SU-DHL-6 (cell line): Measurements from ENCODE around the gene LGALS9.

Experiments used
- H2AFZ ChIP-seq: fragments of 200-600 bp; sonication (generic); 2 replicates; pipeline ENCODE4 v1.6.1; 2014; ENCODE audit warnings: low read depth, mild to moderate bottlenecking, moderate library complexity, mixed read lengths, antibody characterized with exemption, low read length; ENCODE audit not compliant: severe bottlenecking
- H3F3A ChIP-seq: fragments of 200-600 bp; shearing (Covaris generic); 2 replicates; pipeline ENCODE4 v1.6.0; 2016; ENCODE audit warnings: antibody characterized with exemption, mild to moderate bottlenecking; ENCODE audit not compliant: insufficient read depth
- H3K27ac ChIP-seq: fragments of 200-600 bp; sonication (generic); 2 replicates; pipeline ENCODE4 v1.5.1; 2016; ENCODE audit warnings: low read depth, mild to moderate bottlenecking, low read length, moderate library complexity, mixed read lengths
- H3K27me3 ChIP-seq: fragments of 200-600 bp; sonication (generic), shearing (Covaris generic); 2 replicates; pipeline ENCODE4 v1.6.0; 2014; ENCODE audit warnings: mild to moderate bottlenecking, low read length
- H3K36me3 ChIP-seq: fragments of 200-600 bp; sonication (generic); 2 replicates; pipeline ENCODE4 v1.6.1; 2014; ENCODE audit warnings: mild to moderate bottlenecking, low read length, mixed read lengths
- H3K4me2 ChIP-seq: fragments of 300-600, 200-600 bp; shearing (Covaris generic), sonication (generic); 2 replicates; pipeline ENCODE4 v1.6.0; 2014; ENCODE audit warnings: low read length, low read depth, mild to moderate bottlenecking; ENCODE audit not compliant: poor library complexity, severe bottlenecking
- H3K4me3 ChIP-seq: fragments of 200-600 bp; sonication (generic); 2 replicates; pipeline ENCODE4 v1.5.1; 2014; ENCODE audit warnings: antibody characterized with exemption, low read length, mild to moderate bottlenecking, mixed read lengths; ENCODE audit not compliant: insufficient read depth, poor library complexity, severe bottlenecking
- H3K79me2 ChIP-seq: fragments of 200-600 bp; sonication (generic); 2 replicates; pipeline ENCODE4 v1.6.1; 2014; ENCODE audit warnings: mild to moderate bottlenecking, low read length, moderate library complexity; ENCODE audit not compliant: insufficient read depth
- H3K9ac ChIP-seq: fragments of 200-600 bp; sonication (generic); 2 replicates; pipeline ENCODE4 v1.7.0; 2014; ENCODE audit warnings: mild to moderate bottlenecking, low read length
- H3K9me2 ChIP-seq: fragments of 200-600 bp; sonication (generic); replicated peaks from 2 replicates; pipeline ENCODE4 v1.6.1; 2014; ENCODE audit warnings: low read length; ENCODE audit not compliant: insufficient read depth
- H3K9me3 ChIP-seq: fragments of 200-600 bp; sonication (generic); 2 replicates; pipeline ENCODE4 v1.6.1; 2014; ENCODE audit warnings: low read length, mixed read lengths; ENCODE audit not compliant: insufficient read depth
- H4K20me1 ChIP-seq: fragments of 200-600 bp; sonication (generic); 2 replicates; pipeline ENCODE4 v1.6.1; 2014; ENCODE audit warnings: low read depth, mild to moderate bottlenecking, antibody characterized with exemption, low read length, moderate library complexity, mixed read lengths
- CTCF ChIP-seq: fragments of 200-600 bp; sonication (generic); IDR thresholded peaks from one replicate; pipeline ENCODE4 v1.5.1; 2017; ENCODE audit warnings: antibody characterized with exemption, mild to moderate bottlenecking, low read length, moderate library complexity; ENCODE audit not compliant: insufficient read depth, poor library complexity, severe bottlenecking
- EZH2phosphoT487 ChIP-seq: fragments of 200-600 bp; sonication (generic), shearing (Covaris generic); conservative IDR thresholded peaks from 2 replicates; pipeline ENCODE4 v1.6.1; 2018; ENCODE audit warnings: mild to moderate bottlenecking, antibody characterized with exemption, low read length, moderate library complexity, mixed read lengths

The LGALS9 gene

GRCh38 chr17:27620721-27621120, 10.3 kb upstream of the LGALS9 start:
- no peaks in the 10 kb centered on the region for H3K9me3 ChIP-seq
- H3K36me3 ChIP-seq = no peaks in the 10 kb centered on the region
- no peaks in the 10 kb centered on the region for H3K79me2 ChIP-seq
- no peaks in the 10 kb centered on the region for H3F3A ChIP-seq
- H4K20me1 ChIP-seq = no peaks in the 10 kb centered on the region
- TF ChIP-seq CTCF (no peak), EZH2phosphoT487 (no peak)
- no peak overlapping the region for H3K9ac ChIP-seq
- no peaks in the 10 kb centered on the region for H3K27me3 ChIP-seq
- H3K4me3 ChIP-seq = no peak overlapping the region
- no peak overlapping the region for H3K27ac ChIP-seq
- H3K4me2 ChIP-seq = no peak overlapping the region
- H3K9me2 ChIP-seq = no peaks in the 10 kb centered on the region
- no peak overlapping the region for H2AFZ ChIP-seq

GRCh38 chr17:27621536-27621935, 9.5 kb upstream of the LGALS9 start:
- Histone ChIP-seq H3K4me3 (no peak overlapping the region), H3K9ac (no peak overlapping the region), H3K4me2 (no peak overlapping the region), H4K20me1 (no peaks in the 10 kb centered on the region), H3K9me3 (no peaks in the 10 kb centered on the region), H3F3A (no peaks in the 10 kb centered on the region), H3K9me2 (no peaks in the 10 kb centered on the region), H2AFZ (no peak overlapping the region), H3K27me3 (no peaks in the 10 kb centered on the region), H3K27ac (no peak overlapping the region), H3K36me3 (no peaks in the 10 kb centered on the region), H3K79me2 (no peaks in the 10 kb centered on the region)
- TF ChIP-seq CTCF = no peak
- no peak for TF ChIP-seq EZH2phosphoT487

DNA sequence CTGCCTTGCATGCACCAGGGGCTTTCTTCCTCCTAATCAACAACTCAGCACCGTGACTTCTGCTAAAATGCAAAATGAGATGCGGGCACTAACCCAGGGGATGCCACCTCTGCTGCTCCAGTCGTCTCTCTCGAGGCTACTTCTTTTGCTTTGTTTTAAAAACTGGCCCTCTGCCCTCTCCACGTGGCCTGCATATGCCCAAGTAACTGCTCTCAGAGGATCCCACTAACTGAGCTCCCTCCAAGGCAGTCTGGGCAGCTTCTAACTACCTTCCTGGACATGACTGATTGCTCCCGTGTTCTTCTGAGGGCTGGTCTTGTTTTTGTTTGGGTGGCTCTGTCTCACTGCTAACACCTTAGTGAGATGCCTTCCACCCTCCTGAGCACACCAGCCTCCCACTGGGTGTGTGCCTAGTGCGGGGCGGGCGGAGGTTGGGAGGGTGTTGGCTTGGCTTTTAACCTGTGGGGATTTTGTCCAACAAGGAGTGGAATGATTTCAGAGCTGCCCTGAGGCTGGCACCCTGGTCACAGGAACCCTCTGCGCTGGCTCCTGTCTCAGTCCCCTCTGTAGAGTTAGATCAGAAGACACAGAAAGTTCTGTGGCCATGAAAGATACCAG, 8.9 kb upstream of the LGALS9 start:
- Histone ChIP-seq H4K20me1 (no peaks in the 10 kb centered on the region), H3K27me3 (no peaks in the 10 kb centered on the region), H3K36me3 (no peaks in the 10 kb centered on the region), H3K27ac (no peak overlapping the region), H3K79me2 (no peaks in the 10 kb centered on the region), H3F3A (no peaks in the 10 kb centered on the region), H3K4me2 (no peak overlapping the region), H3K9ac (no peak overlapping the region), H3K9me3 (no peaks in the 10 kb centered on the region), H3K9me2 (no peaks in the 10 kb centered on the region), H2AFZ (no peak overlapping the region), H3K4me3 (no peak overlapping the region)
- TF ChIP-seq CTCF (no peak), EZH2phosphoT487 (no peak)
